HEK293 (cell line): ENCODE measurements around the gene NEK10.

Source experiments
- KLF9 ChIP-seq: fragments of 450-650 bp; formaldehyde crosslinking; IDR thresholded peaks from 2 replicates; pipeline ENCODE4 v1.5.1; 2016; ENCODE audit warnings: missing biosample characterization, missing genetic modification characterization, low read depth
- TF ChIP-seq, protein P1 (sequence below): fragments of 450-650 bp; formaldehyde crosslinking; IDR thresholded peaks from 2 replicates; pipeline ENCODE4 v1.5.1; 2016; ENCODE audit warnings: missing biosample characterization, missing genetic modification characterization
- TF ChIP-seq, protein P2 (sequence below): fragments of 450-650 bp; formaldehyde crosslinking; IDR thresholded peaks from 2 replicates; pipeline ENCODE4 v1.5.1; 2016; ENCODE audit warnings: missing biosample characterization, missing genetic modification characterization
- TF ChIP-seq, protein P3 (sequence below): IDR thresholded peaks from 2 replicates; pipeline ENCODE4 v1.6.1; 2011; ENCODE audit warnings: mild to moderate bottlenecking, low read depth, low read length, borderline replicate concordance
- TF ChIP-seq, protein P4 (sequence below): fragments of 450-650 bp; formaldehyde crosslinking; IDR thresholded peaks from 2 replicates; pipeline ENCODE4 v1.5.1; 2016; ENCODE audit warnings: missing biosample characterization, missing genetic modification characterization, borderline replicate concordance

DNA sequence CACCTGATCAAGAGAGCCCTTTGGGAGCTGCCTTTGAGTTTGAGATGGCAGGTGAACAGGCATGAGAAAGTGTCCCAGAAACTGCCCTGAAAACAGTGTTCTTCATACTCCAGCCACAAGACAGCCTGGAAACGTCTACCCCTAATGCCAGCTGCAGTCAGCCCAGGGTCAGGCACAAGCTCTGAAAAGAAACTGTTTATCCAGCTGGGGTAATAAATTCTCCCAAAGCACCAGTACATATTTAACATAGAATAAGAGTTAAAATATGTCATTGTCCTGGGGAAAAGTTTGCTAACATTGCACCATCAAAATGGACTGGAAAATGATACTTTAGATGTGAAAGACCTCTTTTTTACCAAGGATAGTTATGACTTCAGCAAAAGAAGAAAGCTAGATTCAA, 66.3 kb downstream of the NEK10 start:
- TF ChIP-seq, protein P1, sequence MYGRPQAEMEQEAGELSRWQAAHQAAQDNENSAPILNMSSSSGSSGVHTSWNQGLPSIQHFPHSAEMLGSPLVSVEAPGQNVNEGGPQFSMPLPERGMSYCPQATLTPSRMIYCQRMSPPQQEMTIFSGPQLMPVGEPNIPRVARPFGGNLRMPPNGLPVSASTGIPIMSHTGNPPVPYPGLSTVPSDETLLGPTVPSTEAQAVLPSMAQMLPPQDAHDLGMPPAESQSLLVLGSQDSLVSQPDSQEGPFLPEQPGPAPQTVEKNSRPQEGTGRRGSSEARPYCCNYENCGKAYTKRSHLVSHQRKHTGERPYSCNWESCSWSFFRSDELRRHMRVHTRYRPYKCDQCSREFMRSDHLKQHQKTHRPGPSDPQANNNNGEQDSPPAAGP: no peak
- TF ChIP-seq, protein P2, sequence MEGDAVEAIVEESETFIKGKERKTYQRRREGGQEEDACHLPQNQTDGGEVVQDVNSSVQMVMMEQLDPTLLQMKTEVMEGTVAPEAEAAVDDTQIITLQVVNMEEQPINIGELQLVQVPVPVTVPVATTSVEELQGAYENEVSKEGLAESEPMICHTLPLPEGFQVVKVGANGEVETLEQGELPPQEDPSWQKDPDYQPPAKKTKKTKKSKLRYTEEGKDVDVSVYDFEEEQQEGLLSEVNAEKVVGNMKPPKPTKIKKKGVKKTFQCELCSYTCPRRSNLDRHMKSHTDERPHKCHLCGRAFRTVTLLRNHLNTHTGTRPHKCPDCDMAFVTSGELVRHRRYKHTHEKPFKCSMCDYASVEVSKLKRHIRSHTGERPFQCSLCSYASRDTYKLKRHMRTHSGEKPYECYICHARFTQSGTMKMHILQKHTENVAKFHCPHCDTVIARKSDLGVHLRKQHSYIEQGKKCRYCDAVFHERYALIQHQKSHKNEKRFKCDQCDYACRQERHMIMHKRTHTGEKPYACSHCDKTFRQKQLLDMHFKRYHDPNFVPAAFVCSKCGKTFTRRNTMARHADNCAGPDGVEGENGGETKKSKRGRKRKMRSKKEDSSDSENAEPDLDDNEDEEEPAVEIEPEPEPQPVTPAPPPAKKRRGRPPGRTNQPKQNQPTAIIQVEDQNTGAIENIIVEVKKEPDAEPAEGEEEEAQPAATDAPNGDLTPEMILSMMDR (tag by site-specific recombination): no peak
- TF ChIP-seq, protein P3, sequence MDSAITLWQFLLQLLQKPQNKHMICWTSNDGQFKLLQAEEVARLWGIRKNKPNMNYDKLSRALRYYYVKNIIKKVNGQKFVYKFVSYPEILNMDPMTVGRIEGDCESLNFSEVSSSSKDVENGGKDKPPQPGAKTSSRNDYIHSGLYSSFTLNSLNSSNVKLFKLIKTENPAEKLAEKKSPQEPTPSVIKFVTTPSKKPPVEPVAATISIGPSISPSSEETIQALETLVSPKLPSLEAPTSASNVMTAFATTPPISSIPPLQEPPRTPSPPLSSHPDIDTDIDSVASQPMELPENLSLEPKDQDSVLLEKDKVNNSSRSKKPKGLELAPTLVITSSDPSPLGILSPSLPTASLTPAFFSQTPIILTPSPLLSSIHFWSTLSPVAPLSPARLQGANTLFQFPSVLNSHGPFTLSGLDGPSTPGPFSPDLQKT: no peak
- no peak for TF ChIP-seq KLF9 (tag by site-specific recombination)
- TF ChIP-seq, protein P4, sequence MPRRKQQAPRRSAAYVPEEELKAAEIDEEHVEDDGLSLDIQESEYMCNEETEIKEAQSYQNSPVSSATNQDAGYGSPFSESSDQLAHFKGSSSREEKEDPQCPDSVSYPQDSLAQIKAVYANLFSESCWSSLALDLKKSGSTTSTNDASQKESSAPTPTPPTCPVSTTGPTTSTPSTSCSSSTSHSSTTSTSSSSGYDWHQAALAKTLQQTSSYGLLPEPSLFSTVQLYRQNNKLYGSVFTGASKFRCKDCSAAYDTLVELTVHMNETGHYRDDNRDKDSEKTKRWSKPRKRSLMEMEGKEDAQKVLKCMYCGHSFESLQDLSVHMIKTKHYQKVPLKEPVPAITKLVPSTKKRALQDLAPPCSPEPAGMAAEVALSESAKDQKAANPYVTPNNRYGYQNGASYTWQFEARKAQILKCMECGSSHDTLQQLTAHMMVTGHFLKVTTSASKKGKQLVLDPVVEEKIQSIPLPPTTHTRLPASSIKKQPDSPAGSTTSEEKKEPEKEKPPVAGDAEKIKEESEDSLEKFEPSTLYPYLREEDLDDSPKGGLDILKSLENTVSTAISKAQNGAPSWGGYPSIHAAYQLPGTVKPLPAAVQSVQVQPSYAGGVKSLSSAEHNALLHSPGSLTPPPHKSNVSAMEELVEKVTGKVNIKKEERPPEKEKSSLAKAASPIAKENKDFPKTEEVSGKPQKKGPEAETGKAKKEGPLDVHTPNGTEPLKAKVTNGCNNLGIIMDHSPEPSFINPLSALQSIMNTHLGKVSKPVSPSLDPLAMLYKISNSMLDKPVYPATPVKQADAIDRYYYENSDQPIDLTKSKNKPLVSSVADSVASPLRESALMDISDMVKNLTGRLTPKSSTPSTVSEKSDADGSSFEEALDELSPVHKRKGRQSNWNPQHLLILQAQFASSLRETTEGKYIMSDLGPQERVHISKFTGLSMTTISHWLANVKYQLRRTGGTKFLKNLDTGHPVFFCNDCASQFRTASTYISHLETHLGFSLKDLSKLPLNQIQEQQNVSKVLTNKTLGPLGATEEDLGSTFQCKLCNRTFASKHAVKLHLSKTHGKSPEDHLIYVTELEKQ (tag by site-specific recombination): no peak
